KG1 (cell line): Measurements from ENCODE around the gene CHM.

Experiments used
- DNase-seq: peaks from one replicate; lab custom pipeline; 2025; lab: John Stamatoyannopoulos, UW

Gene CHM

DNA sequence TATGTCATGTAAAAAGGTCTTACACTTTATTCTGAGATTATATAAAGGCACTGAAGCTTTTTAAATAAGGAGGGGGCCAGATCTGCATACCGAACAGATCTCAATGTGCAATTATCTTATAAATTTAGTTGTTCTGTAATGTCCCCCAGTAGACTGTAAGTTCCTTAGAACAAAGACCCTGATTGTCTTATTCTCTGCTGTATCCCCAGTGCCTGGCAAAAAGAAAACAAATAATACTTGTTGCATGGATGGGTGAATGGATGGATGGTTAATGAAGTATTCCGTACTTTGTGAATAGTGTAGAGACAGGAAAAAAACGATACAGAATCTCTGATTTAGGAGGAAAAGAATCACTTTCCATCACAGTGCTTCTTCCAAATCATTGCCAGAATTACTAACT, 141.5 kb downstream of the CHM start:
- DNase-seq = no peak

DNA sequence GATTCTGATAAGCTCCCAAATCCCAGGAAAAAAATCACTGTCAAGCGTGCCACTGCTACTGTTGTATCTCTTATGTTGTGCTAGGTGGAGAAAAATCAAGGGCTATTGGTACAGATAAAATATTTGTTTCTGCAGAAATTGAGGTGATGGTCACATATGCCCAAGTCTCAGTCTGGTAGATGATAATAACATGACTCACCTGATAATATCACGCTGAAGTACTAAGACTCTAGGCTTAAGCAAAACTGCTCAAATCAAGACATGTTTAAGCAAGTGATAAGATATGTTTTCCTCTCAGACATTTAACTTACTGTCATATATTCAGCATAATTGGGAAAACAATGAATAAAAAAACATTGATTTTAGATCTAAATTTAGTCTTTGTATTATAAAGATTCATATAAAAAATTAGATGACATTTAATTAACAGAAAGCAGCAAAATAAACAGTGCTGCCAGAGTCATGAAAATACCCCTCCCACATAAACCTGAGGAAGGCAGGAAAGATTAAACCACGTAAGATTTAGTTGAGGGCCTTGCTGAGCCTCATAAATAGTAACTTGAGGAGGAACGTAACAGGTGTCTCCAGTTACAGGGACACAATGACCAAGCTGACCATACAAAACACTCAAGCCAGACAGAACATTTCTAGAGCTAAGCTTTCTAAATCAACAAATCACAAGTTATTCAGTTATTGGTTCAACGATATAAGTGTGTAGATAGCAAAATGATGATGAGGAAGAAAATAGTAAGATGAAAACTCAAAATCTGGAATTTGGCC, 143.5 kb downstream of the CHM start:
- DNase-seq = no peak

GRCh38 chrX:85897362-85898126, 149.8 kb downstream of the CHM start:
- DNase-seq = no peak

DNA sequence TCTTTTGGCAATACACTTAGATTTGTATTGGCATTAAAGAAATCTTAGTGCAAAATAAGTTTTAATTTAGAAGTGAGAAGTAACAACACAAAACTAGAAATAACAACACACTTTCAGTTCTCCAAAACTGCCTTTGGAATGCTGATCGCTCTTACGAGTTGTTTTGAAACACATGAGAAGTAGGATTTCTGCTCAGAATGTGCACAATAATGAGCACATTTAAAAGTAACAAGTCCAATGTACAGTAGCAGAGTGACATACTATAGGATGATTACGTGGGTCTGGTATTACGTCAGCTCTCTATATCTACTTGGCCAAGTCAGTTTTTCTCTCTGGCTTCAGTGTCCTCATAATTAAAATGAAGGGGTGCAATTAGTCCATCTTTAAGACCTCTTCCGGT, 164.8 kb downstream of the CHM start:
- DNase-seq = no peak

GRCh38 chrX:85870585-85870984, 176.8 kb downstream of the CHM start:
- no peak for DNase-seq

- no peak for DNase-seq
These were observed 182.0 kb downstream of the CHM start for GRCh38 chrX:85865324-85865723.

DNA sequence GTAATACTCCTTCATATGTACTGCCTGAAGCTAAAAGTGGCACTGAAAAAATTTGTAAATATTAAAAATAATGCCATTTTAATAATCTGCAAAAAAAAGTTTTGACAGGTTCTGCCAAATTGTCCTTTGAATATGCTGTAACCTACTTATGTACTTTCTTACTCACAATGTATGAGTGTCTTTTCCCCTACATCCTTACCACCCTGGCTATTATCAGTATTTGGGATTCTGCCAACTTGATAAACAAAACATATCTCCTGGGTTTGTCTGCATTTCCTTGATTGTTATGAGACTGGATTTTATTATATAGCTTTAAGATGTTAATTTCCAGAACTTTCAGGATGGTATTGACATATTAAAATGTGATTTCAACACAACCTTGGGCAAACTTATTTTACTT, 187.9 kb downstream of the CHM start:
- no peak for DNase-seq

- no peak for DNase-seq
These were observed 195.9 kb downstream of the CHM start for GRCh38 chrX:85851418-85851817.

- DNase-seq = no peak
These were observed 210.5 kb downstream of the CHM start for GRCh38 chrX:85836868-85837267.

GRCh38 chrX:85828771-85829170, 218.6 kb downstream of the CHM start:
- no peak for DNase-seq

- DNase-seq = no peak
These were observed 232.1 kb downstream of the CHM start for GRCh38 chrX:85815203-85815751.
